Muscle of leg (tissue), 11 donors: ENCODE data around the gene LDLRAD4. TPM values are rescaled to one million over a fixed set of nuclear protein-coding genes. Genes with fewer than 3 reads are reported as not detected.
A peak's percentile ranks its signal among the peaks of the same experiment; 100 is the strongest.

ENCODE experiments used
- DNase-seq: peaks from one replicate; pipeline ENCODE4 v3.0.0; 2013
- H3K27ac ChIP-seq: one replicate; pipeline ENCODE4 v1.5.1; 2013; ENCODE audit warnings: mild to moderate bottlenecking, low read length, control low read depth
- H3K27me3 ChIP-seq: one replicate; pipeline ENCODE4 v1.6.1; 2013; ENCODE audit warnings: low read length; ENCODE audit not compliant: control insufficient read depth, insufficient read depth
- H3K36me3 ChIP-seq: one replicate; pipeline ENCODE4 v1.6.1; 2013; ENCODE audit warnings: low read length; ENCODE audit not compliant: control insufficient read depth, insufficient read depth
- H3K4me1 ChIP-seq: one replicate; pipeline ENCODE4 v1.6.1; 2013; ENCODE audit warnings: low read length; ENCODE audit not compliant: control insufficient read depth, insufficient read depth
- H3K4me3 ChIP-seq: one replicate; pipeline ENCODE4 v1.5.1; 2013; ENCODE audit warnings: low read length, control low read depth
- H3K9me3 ChIP-seq: replicated peaks from 2 replicates; pipeline ENCODE4 v1.6.1; 2013; ENCODE audit warnings: low read depth, low read length; ENCODE audit not compliant: control insufficient read depth
- WGBS: methylation state at CpG from one replicate; pipeline ENCODE4 v1.1.5; 2013; ENCODE audit warnings: missing lambda C conversion rate; ENCODE audit not compliant: insufficient coverage; 5-methylcytosine and 5-hydroxymethylcytosine counted together
- polyA plus RNA-seq, 8 donors: library from polyadenylated mRNA; unstranded; fragments of 120-200 nt; gene quantifications; one replicate each; pipeline versions ENCODE4 v1.2.1 to v1.2.3, GENCODE V29; 2013; ENCODE audit warnings: inconsistent platforms in 1 of 8, low replicate concordance in 1 of 8; ENCODE audit not compliant: insufficient read length in 8 of 8, insufficient read depth in 1 of 8
- total RNA-seq: library from RNA; stranded (reverse); fragments of 120-200 nt; gene quantifications from one replicate; pipeline ENCODE4 v1.2.4, GENCODE V29; 2013

Gene LDLRAD4
- total and polyA plus RNA-seq, 9 donors = 9.0 to 20.8 (median 14.4) TPM

- Histone ChIP-seq H3K9me3 (no peaks in the 10 kb centered on the region), H3K4me1 (peaks cover 7% of the 10 kb centered on the region), H3K27me3 (no peaks in the 10 kb centered on the region), H3K27ac (no peak overlapping the region), H3K4me3 (no peak overlapping the region), H3K36me3 (peaks cover 3% of the 10 kb centered on the region)
- 88% methylated on average over 9 of the region's 14 CpGs for WGBS
- no peak for DNase-seq
Measured at GRCh38 chr18:13525381-13526029, 306.9 kb downstream of the LDLRAD4 start.

DNA sequence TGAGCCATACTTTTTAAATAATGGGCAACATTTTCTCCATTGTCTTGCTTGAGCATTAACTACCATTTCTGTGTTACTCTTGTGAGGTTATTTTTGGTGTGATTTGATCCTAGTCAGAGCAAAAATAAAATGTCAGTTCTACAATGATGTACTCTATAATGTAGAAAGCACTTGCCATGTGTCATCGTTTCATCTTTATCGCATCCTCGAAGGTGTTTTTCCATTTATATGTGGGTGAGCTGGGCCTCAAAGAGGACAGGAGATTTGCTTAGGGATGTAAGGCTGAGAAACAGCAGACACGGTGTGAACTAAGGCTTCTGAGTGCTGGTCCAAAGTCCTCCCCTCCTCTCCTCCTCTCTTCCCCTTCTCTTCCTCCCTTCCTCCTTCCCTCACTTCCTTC is 308.0 kb downstream of the LDLRAD4 start:
- Histone ChIP-seq H3K36me3 (peaks cover 3% of the 10 kb centered on the region), H3K9me3 (no peaks in the 10 kb centered on the region), H3K4me3 (no peak overlapping the region), H3K27me3 (no peaks in the 10 kb centered on the region), H3K27ac (no peak overlapping the region), H3K4me1 (peaks cover 11% of the 10 kb centered on the region)
- WGBS = no CpG with 5 or more reads among the region's 4 CpGs
- DNase-seq = no peak

DNA sequence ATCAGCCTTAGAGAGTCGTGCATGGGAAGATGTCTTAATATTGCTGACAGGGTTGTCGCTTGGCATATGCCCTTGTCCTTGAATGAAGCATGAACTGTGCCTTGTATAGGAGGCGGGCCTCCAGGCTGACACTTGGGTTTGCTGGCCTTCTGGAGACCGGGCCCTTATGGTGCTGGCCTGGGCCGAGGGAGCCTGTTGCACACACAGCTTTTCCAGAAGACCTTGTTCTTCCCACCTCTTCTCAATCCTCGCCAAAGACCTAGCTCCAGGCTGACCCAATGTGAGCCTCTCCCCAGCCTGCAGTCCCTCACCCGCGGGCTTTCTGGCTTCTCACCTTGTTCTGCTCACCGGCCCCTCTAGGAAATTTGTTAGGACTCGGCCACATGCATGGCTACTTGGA is 308.7 kb downstream of the LDLRAD4 start:
- H3K4me3 ChIP-seq = no peak overlapping the region
- no peak for DNase-seq
- peaks cover 10% of the 10 kb centered on the region for H3K4me1 ChIP-seq
- H3K36me3 ChIP-seq = peaks cover 3% of the 10 kb centered on the region
- no peak overlapping the region for H3K27ac ChIP-seq
- H3K9me3 ChIP-seq = no peaks in the 10 kb centered on the region
- 88% methylated on average over 7 of the region's 10 CpGs for WGBS
- H3K27me3 ChIP-seq = no peaks in the 10 kb centered on the region

GRCh38 chr18:13527730-13528129 is 309.2 kb downstream of the LDLRAD4 start:
- Histone ChIP-seq H3K4me1 (peaks cover 10% of the 10 kb centered on the region), H3K36me3 (peaks cover 3% of the 10 kb centered on the region), H3K27ac (no peak overlapping the region), H3K4me3 (no peak overlapping the region), H3K27me3 (no peaks in the 10 kb centered on the region), H3K9me3 (no peaks in the 10 kb centered on the region)
- no peak for DNase-seq
- WGBS = 87% methylated on average over 4 of the region's 5 CpGs

GRCh38 chr18:13528739-13529392 is 310.3 kb downstream of the LDLRAD4 start:
- Histone ChIP-seq H3K36me3 (peaks cover 3% of the 10 kb centered on the region), H3K27ac (no peak overlapping the region), H3K4me1 (peaks cover 10% of the 10 kb centered on the region), H3K9me3 (no peaks in the 10 kb centered on the region), H3K4me3 (no peak overlapping the region), H3K27me3 (no peaks in the 10 kb centered on the region)
- no peak for DNase-seq
- WGBS = 95% methylated on average over 6 of the region's 9 CpGs

GRCh38 chr18:13530033-13530878 is 311.7 kb downstream of the LDLRAD4 start:
- DNase-seq = peak; percentile 65
- 66% methylated on average over 10 of the region's 14 CpGs for WGBS
- Histone ChIP-seq H3K9me3 (no peaks in the 10 kb centered on the region), H3K36me3 (peaks cover 3% of the 10 kb centered on the region), H3K4me3 (no peak overlapping the region), H3K27me3 (no peaks in the 10 kb centered on the region), H3K27ac (no peak overlapping the region), H3K4me1 (peaks cover 10% of the 10 kb centered on the region)

GRCh38 chr18:13530879-13531387 is 312.4 kb downstream of the LDLRAD4 start:
- WGBS = 88% methylated on average over 1 of the region's 7 CpGs
- DNase-seq = peak; percentile 77
- H3K4me1 ChIP-seq = peaks cover 10% of the 10 kb centered on the region
- H3K4me3 ChIP-seq = no peak overlapping the region
- H3K27ac ChIP-seq = no peak overlapping the region
- H3K36me3 ChIP-seq = peaks cover 3% of the 10 kb centered on the region
- H3K27me3 ChIP-seq = no peaks in the 10 kb centered on the region
- H3K9me3 ChIP-seq = no peaks in the 10 kb centered on the region

- 76% methylated on average over 11 of the region's 17 CpGs for WGBS
- no peak for DNase-seq
- Histone ChIP-seq H3K27me3 (no peaks in the 10 kb centered on the region), H3K4me1 (peaks cover 10% of the 10 kb centered on the region), H3K9me3 (no peaks in the 10 kb centered on the region), H3K27ac (no peak overlapping the region), H3K4me3 (no peak overlapping the region), H3K36me3 (peaks cover 3% of the 10 kb centered on the region)
Measured at GRCh38 chr18:13531681-13532325, 313.2 kb downstream of the LDLRAD4 start.

DNA sequence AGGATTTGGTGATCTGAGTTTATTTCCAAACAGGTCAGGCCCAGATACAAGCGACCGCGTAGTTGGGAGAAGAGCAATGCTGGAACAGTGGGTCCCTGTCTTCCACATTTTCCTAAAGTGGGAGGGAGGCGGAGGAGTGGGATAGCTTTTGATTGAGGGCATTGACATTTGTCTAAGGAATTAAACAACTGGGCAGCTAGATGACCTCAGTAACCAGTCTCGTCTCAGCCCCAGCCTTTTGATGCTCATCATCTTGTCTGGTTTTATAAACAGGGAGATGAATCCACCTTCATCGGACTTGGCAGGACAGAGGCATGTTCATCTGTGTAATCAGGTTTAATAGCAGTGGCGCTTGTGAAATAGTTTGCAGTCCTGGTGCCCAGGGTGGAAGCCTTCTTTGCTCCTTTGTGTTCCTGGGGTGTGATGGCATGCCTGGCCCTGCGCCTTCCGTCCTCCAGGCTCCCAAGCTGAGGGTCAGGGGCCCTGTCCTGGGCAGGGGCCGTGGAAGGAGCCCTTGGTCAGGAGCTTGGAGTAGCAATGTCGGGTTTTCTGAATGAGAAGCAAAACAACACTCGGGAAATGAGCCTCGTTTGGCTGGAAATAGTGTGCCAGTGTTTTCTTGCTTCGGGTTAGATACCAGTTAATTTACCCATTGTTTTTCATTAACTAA is 314.0 kb downstream of the LDLRAD4 start:
- Histone ChIP-seq H3K27me3 (no peaks in the 10 kb centered on the region), H3K27ac (no peak overlapping the region), H3K4me3 (no peak overlapping the region), H3K36me3 (peaks cover 3% of the 10 kb centered on the region), H3K4me1 (peaks cover 10% of the 10 kb centered on the region), H3K9me3 (no peaks in the 10 kb centered on the region)
- DNase-seq = no peak
- WGBS = 86% methylated on average over 11 of the region's 14 CpGs
